HEK293T (cell line): ENCODE results near the gene GNAL.
A peak's percentile ranks its signal among the peaks of the same experiment; 100 is the strongest.

Experiments
- CTCF ChIA-PET: fragments of 350-600 bp; formaldehyde crosslinking; extraction: SDS; loops from one replicate; lab custom pipeline; 2021; ENCODE audit warnings: antibody characterized with exemption, inconsistent platforms; lab: Yijun Ruan, JAX
- POLR2A ChIA-PET: fragments of 350-600 bp; formaldehyde crosslinking; extraction: SDS; loops from one replicate; lab custom pipeline; 2020; ENCODE audit warnings: antibody characterized with exemption, inconsistent platforms; lab: Yijun Ruan, JAX
- DNase-seq: peaks from one replicate; pipeline ENCODE4 v3.0.0; 2012; ENCODE audit warnings: mixed read lengths; ENCODE audit errors: extremely low spot score
- ARNT ChIP-seq: fragments of 450-650 bp; IDR thresholded peaks from 2 replicates; pipeline ENCODE4 v1.6.1; 2017; ENCODE audit warnings: mild to moderate bottlenecking
- BHLHE40 ChIP-seq: fragments of 450-650 bp; IDR thresholded peaks from 2 replicates; pipeline ENCODE4 v1.6.1; 2016; ENCODE audit warnings: mild to moderate bottlenecking, moderate library complexity, borderline replicate concordance
- CTBP1 ChIP-seq: fragments of 450-650 bp; IDR thresholded peaks from 2 replicates; pipeline ENCODE4 v1.6.1; 2016; ENCODE audit warnings: borderline replicate concordance
- ELF4 ChIP-seq: fragments of 450-650 bp; IDR thresholded peaks from 2 replicates; pipeline ENCODE4 v1.6.1; 2017; ENCODE audit warnings: antibody characterized with exemption
- FOXA1 ChIP-seq: fragments of 450-650 bp; IDR thresholded peaks from 2 replicates; pipeline ENCODE4 v1.6.1; 2016; ENCODE audit warnings: mild to moderate bottlenecking
- FOXK2 ChIP-seq: fragments of 450-650 bp; IDR thresholded peaks from 2 replicates; pipeline ENCODE4 v1.6.1; 2016; ENCODE audit warnings: mild to moderate bottlenecking
- FOXM1 ChIP-seq: fragments of 450-650 bp; IDR thresholded peaks from 2 replicates; pipeline ENCODE4 v1.6.1; 2017; ENCODE audit warnings: mild to moderate bottlenecking, borderline replicate concordance
- HDGF ChIP-seq: fragments of 450-650 bp; IDR thresholded peaks from 2 replicates; pipeline ENCODE4 v1.6.1; 2017; ENCODE audit warnings: antibody characterized with exemption, borderline replicate concordance
- L3MBTL2 ChIP-seq: fragments of 450-650 bp; conservative IDR thresholded peaks from 2 replicates; pipeline ENCODE4 v1.6.1; 2016; ENCODE audit warnings: mild to moderate bottlenecking
- LEF1 ChIP-seq: fragments of 450-650 bp; IDR thresholded peaks from 2 replicates; pipeline ENCODE4 v1.6.1; 2017; ENCODE audit warnings: mild to moderate bottlenecking, borderline replicate concordance
- NFRKB ChIP-seq: fragments of 450-650 bp; IDR thresholded peaks from 2 replicates; pipeline ENCODE4 v1.6.1; 2016; ENCODE audit warnings: mild to moderate bottlenecking, moderate library complexity
- SP1 ChIP-seq: fragments of 450-650 bp; IDR thresholded peaks from 2 replicates; pipeline ENCODE4 v1.6.1; 2017
- SUZ12 ChIP-seq: fragments of 450-650 bp; IDR thresholded peaks from 2 replicates; pipeline ENCODE4 v1.6.1; 2016; ENCODE audit warnings: mild to moderate bottlenecking
- TARDBP ChIP-seq: fragments of 450-650 bp; IDR thresholded peaks from 2 replicates; pipeline ENCODE4 v1.6.1; 2016
- ZNF384 ChIP-seq: fragments of 450-650 bp; IDR thresholded peaks from 2 replicates; pipeline ENCODE4 v1.6.1; 2016
- TF ChIP-seq, protein P1 (sequence below): fragments of 450-650 bp; IDR thresholded peaks from 2 replicates; pipeline ENCODE4 v1.6.1; 2016

GNAL gene

DNA sequence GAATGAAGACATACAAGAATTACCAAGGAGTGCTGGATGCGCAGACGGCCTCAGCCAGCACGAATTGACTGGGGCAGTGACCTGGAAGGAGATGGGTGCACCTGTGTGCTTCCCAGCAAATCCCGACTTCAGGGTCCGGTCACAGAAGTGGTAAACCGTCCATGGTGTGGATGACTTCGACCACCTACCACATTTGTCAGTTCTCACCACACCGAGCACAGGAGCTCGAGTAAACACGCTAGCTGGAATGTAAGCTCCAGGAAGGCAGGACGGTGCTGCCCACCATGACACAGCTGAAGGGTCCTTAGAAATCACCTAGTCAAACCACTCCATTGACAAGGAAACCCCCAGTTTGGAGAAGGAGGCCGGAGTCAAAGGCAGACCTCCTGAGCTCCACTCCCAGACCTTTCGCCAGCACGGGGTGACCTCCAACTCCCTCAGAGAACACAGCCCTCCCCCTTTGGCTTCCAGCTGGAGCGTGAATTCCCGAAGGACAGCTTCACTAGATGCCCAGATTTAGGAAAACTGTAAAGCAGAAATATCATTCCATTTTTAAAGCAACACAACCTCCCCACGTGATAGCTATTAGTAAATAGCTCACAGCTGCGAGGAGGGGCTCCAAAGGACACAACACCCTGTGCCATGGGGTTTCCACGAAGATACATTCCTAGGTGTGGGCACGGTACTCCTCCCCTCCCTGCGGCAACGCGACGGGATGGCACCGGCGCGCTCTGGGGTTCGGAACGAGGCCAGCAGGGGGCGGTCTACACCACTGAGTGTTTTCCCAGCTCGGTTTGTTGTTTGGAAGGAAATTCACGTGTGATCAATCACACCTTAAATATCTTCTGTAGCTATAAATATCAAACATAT lies 34.1 kb upstream of the GNAL start:
- POLR2A ChIA-PET: interaction anchor here (0.5 kb wide), 1 partner anchor 12 kb away, joined by 3 read pairs; no protein-coding TSS in a partner anchor
- TF ChIP-seq LEF1 (no peak), SP1 (no peak), ELF4 (no peak), FOXK2 (no peak), HDGF (no peak), FOXM1 (no peak)
- TF ChIP-seq, protein P1, sequence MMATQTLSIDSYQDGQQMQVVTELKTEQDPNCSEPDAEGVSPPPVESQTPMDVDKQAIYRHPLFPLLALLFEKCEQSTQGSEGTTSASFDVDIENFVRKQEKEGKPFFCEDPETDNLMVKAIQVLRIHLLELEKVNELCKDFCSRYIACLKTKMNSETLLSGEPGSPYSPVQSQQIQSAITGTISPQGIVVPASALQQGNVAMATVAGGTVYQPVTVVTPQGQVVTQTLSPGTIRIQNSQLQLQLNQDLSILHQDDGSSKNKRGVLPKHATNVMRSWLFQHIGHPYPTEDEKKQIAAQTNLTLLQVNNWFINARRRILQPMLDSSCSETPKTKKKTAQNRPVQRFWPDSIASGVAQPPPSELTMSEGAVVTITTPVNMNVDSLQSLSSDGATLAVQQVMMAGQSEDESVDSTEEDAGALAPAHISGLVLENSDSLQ: no peak
- CTCF ChIA-PET: interaction anchor here (0.6 to 3.6 kb wide), 10 partner anchors 8 to 453 kb away, joined by 3 to 23 read pairs (median 4); partner anchors contain the start of gene IMPA2
- DNase-seq: peak; percentile 68

- ChIA-PET POLR2A (interaction anchor here (0.5 kb wide), 1 partner anchor 11 kb away, joined by 3 read pairs; no protein-coding TSS in a partner anchor), CTCF (interaction anchor here (0.6 to 3.6 kb wide), 8 partner anchors 8 to 453 kb away, joined by 3 to 23 read pairs (median 4); partner anchors contain the start of gene IMPA2)
- no peak for TF ChIP-seq NFRKB
- TF ChIP-seq ARNT: no peak
- TF ChIP-seq ZNF384: no peak
- TF ChIP-seq SP1: no peak
- TF ChIP-seq ELF4: no peak
- no peak for TF ChIP-seq TARDBP
- no peak for TF ChIP-seq CTBP1
- TF ChIP-seq BHLHE40: no peak
- TF ChIP-seq, protein P1: no peak
- TF ChIP-seq LEF1: no peak
- TF ChIP-seq FOXA1: no peak
- TF ChIP-seq SUZ12: no peak
- no peak for TF ChIP-seq FOXM1
- DNase-seq: no peak
Measured at GRCh38 chr18:11655606-11655932, 33.5 kb upstream of the GNAL start.

- DNase-seq: no peak
- TF ChIP-seq TARDBP (no peak), NFRKB (no peak), FOXA1 (no peak), SP1 (no peak), ZNF384 (no peak), ELF4 (no peak), SUZ12 (no peak)
- TF ChIP-seq, protein P1: no peak
- POLR2A ChIA-PET: interaction anchor here (0.9 kb wide), 1 partner anchor 9 kb away, joined by 3 read pairs; no protein-coding TSS in a partner anchor
- CTCF ChIA-PET: interaction anchor here (1.1 to 3.6 kb wide), 2 partner anchors 71 to 83 kb away, joined by 4 to 23 read pairs; no protein-coding TSS in a partner anchor
Measured at GRCh38 chr18:11657152-11657551, 31.9 kb upstream of the GNAL start.

- POLR2A ChIA-PET: interaction anchor here (0.9 kb wide), 1 partner anchor 9 kb away, joined by 3 read pairs; no protein-coding TSS in a partner anchor
Measured at GRCh38 chr18:11657554-11657953, 31.5 kb upstream of the GNAL start.

GRCh38 chr18:11658019-11658418 lies 31.0 kb upstream of the GNAL start:
- TF ChIP-seq HDGF: no peak
- DNase-seq: no peak
- ChIA-PET CTCF (interaction anchor here (1.2 to 3.6 kb wide), 2 partner anchors 70 to 75 kb away, joined by 3 to 23 read pairs; no protein-coding TSS in a partner anchor), POLR2A (interaction anchor here (0.9 kb wide), 1 partner anchor 8 kb away, joined by 3 read pairs; no protein-coding TSS in a partner anchor)

More at GRCh38 chr18:11657554-11657953, 31.5 kb upstream of the GNAL start:
- CTCF ChIA-PET: interaction anchor here (1.1 to 3.6 kb wide), 3 partner anchors 71 to 83 kb away, joined by 3 to 23 read pairs (median 4); no protein-coding TSS in a partner anchor
- no peak for TF ChIP-seq FOXA1
- no peak for TF ChIP-seq BHLHE40
- TF ChIP-seq LEF1: no peak
- no peak for TF ChIP-seq CTBP1
- TF ChIP-seq SUZ12: no peak
- no peak for TF ChIP-seq L3MBTL2
- TF ChIP-seq ELF4: no peak
- no peak for TF ChIP-seq NFRKB
- no peak for TF ChIP-seq FOXM1
- TF ChIP-seq, protein P1: no peak
- TF ChIP-seq SP1: no peak
- TF ChIP-seq ARNT: no peak
- TF ChIP-seq ZNF384: no peak
- TF ChIP-seq HDGF: no peak
- no peak for TF ChIP-seq TARDBP
- TF ChIP-seq FOXK2: no peak
- no peak for DNase-seq
